ENCODE results near the gene SLC16A8. TPM values are rescaled to one million over a fixed set of nuclear protein-coding genes. Genes with fewer than 3 reads are reported as not detected.

SLC16A8 gene
- polyA plus RNA-seq, 3 donors = not detected

DNA sequence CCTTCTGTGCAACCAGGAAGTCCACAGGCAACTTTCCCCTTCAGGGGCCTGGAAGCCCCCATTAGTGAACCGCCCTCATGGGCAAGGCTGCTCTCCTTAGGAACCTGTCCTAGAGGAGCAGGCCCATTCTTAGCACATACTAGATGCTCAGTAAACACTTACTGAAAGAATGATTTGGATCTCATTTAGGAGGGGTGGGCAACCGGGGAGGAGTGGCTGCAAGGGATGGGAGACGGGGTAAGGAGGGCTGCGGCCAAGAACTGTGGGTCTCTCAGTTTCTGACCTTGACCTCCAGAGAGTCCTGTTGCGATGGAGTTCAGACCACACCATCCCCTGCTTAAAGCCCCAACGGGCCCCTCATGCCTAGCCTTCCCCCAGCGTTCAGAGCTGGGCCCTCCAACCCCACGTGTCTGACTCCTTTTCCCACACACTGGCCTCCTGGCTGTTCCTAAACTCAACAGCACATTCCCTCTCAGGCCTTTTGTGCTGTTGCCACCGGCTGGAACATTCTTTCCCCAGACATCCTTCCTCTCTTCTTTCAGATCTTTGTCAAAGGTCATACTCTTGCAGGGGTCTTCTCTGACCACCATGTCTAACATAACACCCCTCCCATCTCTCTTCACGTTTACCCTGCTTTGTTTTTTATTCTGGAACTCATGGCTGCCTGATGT lies 47.5 kb downstream of the SLC16A8 start:
- Mint-ChIP-seq H3K27ac (no peak overlapping the region), H3K4me3 (no peak overlapping the region), H3K27me3 (ENCODE audit: low read depth in 3 of 3) (peaks cover 0 to 3% (median 0%) of the 10 kb centered on the region in 3 donors), H3K9me3 (peaks cover 0 to 3% (median 0%) of the 10 kb centered on the region in 7 donors), H3K4me1 (peaks cover 26% of the 10 kb centered on the region), H3K36me3 (no peaks in the 10 kb centered on the region)
- intact Hi-C loops (cut with micrococcal nuclease) = no loop called here
- Histone ChIP-seq H3K79me2 (ENCODE audit: insufficient read depth, low read length) (no peaks in the 10 kb centered on the region), H3K4me3 (replicated peaks in 1 of 3; ENCODE audit: low read depth in 2 of 3, low read length in 3 of 3) (no peak overlapping the region), H2AFZ (ENCODE audit: insufficient read depth, low read depth, low read length, poor library complexity, severe bottlenecking) (no peak overlapping the region), H3K4me2 (replicated peaks; ENCODE audit: extremely low read depth, low read length, poor library complexity, severe bottlenecking) (no peak overlapping the region), H3K9me3 (replicated peaks in 1 of 2; ENCODE audit: control insufficient read depth in 1 of 2, insufficient read depth in 1 of 2, low read length in 2 of 2) (no peaks in the 10 kb centered on the region), H4K20me1 (ENCODE audit: insufficient read depth, low read length) (no peaks in the 10 kb centered on the region), H3K36me3 (replicated peaks in 1 of 2; ENCODE audit: control insufficient read depth in 1 of 2, insufficient read depth in 2 of 2, low read length in 2 of 2) (no peaks in the 10 kb centered on the region), H3K9ac (ENCODE audit: insufficient read depth, low read length, poor library complexity, severe bottlenecking) (no peak overlapping the region), H3K27me3 (ENCODE audit: control insufficient read depth in 2 of 2, insufficient read depth in 2 of 2, low read length in 2 of 2) (no peaks in the 10 kb centered on the region), H3K27ac (ENCODE audit: low read depth in 1 of 2, low read length in 2 of 2) (no peak overlapping the region), H3K4me1 (ENCODE audit: control insufficient read depth in 1 of 2, insufficient read depth in 2 of 2, low read length in 2 of 2) (peaks cover 25 to 28% of the 10 kb centered on the region in 2 donors)
- DNase-seq = no peak
- 82% methylated on average over 6 of the region's 10 CpGs for WGBS (ENCODE audit: insufficient coverage)
- TF ChIP-seq, protein P1, sequence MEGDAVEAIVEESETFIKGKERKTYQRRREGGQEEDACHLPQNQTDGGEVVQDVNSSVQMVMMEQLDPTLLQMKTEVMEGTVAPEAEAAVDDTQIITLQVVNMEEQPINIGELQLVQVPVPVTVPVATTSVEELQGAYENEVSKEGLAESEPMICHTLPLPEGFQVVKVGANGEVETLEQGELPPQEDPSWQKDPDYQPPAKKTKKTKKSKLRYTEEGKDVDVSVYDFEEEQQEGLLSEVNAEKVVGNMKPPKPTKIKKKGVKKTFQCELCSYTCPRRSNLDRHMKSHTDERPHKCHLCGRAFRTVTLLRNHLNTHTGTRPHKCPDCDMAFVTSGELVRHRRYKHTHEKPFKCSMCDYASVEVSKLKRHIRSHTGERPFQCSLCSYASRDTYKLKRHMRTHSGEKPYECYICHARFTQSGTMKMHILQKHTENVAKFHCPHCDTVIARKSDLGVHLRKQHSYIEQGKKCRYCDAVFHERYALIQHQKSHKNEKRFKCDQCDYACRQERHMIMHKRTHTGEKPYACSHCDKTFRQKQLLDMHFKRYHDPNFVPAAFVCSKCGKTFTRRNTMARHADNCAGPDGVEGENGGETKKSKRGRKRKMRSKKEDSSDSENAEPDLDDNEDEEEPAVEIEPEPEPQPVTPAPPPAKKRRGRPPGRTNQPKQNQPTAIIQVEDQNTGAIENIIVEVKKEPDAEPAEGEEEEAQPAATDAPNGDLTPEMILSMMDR (IDR thresholded peaks at IDR 0.05) = no peak

GRCh38 chr22:38035530-38035885 lies 48.5 kb downstream of the SLC16A8 start:
- peaks cover 0 to 3% (median 0%) of the 10 kb centered on the region in 7 donors for H3K9me3 Mint-ChIP-seq
- Histone ChIP-seq H3K27me3 (ENCODE audit: control insufficient read depth in 2 of 2, insufficient read depth in 2 of 2, low read length in 2 of 2) (no peaks in the 10 kb centered on the region), H3K9ac (ENCODE audit: insufficient read depth, low read length, poor library complexity, severe bottlenecking) (no peak overlapping the region), H3K4me3 (replicated peaks in 1 of 3; ENCODE audit: low read depth in 2 of 3, low read length in 3 of 3) (no peak overlapping the region), H2AFZ (ENCODE audit: insufficient read depth, low read depth, low read length, poor library complexity, severe bottlenecking) (no peak overlapping the region), H3K27ac (ENCODE audit: low read depth in 1 of 2, low read length in 2 of 2) (no peak overlapping the region), H3K4me2 (replicated peaks; ENCODE audit: extremely low read depth, low read length, poor library complexity, severe bottlenecking) (no peak overlapping the region), H3K4me1 (ENCODE audit: control insufficient read depth in 1 of 2, insufficient read depth in 2 of 2, low read length in 2 of 2) (peaks cover 21 to 23% of the 10 kb centered on the region in 2 donors), H3K9me3 (replicated peaks in 1 of 2; ENCODE audit: control insufficient read depth in 1 of 2, insufficient read depth in 1 of 2, low read length in 2 of 2) (no peaks in the 10 kb centered on the region), H3K36me3 (replicated peaks in 1 of 2; ENCODE audit: control insufficient read depth in 1 of 2, insufficient read depth in 2 of 2, low read length in 2 of 2) (no peaks in the 10 kb centered on the region), H4K20me1 (ENCODE audit: insufficient read depth, low read length) (no peaks in the 10 kb centered on the region), H3K79me2 (ENCODE audit: insufficient read depth, low read length) (no peaks in the 10 kb centered on the region)
- TF ChIP-seq, protein P1 (IDR thresholded peaks at IDR 0.05) = no peak
- no peak for DNase-seq
- 100% methylated on average over 4 of the region's 9 CpGs for WGBS (ENCODE audit: insufficient coverage)
- H3K4me1 Mint-ChIP-seq = peaks cover 20% of the 10 kb centered on the region
- H3K27ac Mint-ChIP-seq = no peak overlapping the region
- H3K4me3 Mint-ChIP-seq = no peak overlapping the region
- intact Hi-C loops (cut with micrococcal nuclease) = no loop called here
- peaks cover 0 to 3% (median 0%) of the 10 kb centered on the region in 3 donors for H3K27me3 Mint-ChIP-seq (ENCODE audit: low read depth in 3 of 3)
- no peaks in the 10 kb centered on the region for H3K36me3 Mint-ChIP-seq
